PC-9 (cell line): ENCODE measurements around the gene FUT6.

Experiments used
- EZH2 ChIP-seq: fragments of 200-600 bp; sonication (generic); IDR thresholded peaks from 2 replicates; pipeline ENCODE4 v1.8.0; 2017; ENCODE audit warnings: antibody characterized with exemption, low read depth
- TF ChIP-seq, protein P1 (sequence below): fragments of 200-600 bp; sonication (generic); conservative IDR thresholded peaks from 2 replicates; pipeline ENCODE4 v1.6.1; 2017; ENCODE audit warnings: mixed run types, antibody characterized with exemption, mild to moderate bottlenecking, moderate library complexity

DNA sequence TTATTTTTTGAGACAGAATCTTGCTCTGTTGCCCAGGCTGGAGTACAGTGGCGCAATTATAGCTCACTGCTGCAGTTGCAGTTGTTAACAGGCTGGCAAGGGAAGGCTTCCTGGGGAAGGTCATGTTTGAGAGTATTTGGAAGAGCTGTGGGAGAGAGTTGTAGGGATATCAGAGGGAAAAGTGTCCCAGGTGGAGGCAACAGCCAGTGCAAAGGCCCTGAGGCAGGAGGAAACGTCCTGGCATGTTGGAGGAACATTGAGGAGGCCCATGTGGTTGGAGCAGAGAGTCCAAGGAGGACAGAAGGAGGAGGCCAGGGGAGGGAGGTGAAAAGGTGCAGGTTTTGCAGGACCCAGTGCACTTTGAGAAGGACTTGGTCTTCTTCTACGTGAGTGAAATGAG lies 46.3 kb downstream of the FUT6 start:
- TF ChIP-seq, protein P1, sequence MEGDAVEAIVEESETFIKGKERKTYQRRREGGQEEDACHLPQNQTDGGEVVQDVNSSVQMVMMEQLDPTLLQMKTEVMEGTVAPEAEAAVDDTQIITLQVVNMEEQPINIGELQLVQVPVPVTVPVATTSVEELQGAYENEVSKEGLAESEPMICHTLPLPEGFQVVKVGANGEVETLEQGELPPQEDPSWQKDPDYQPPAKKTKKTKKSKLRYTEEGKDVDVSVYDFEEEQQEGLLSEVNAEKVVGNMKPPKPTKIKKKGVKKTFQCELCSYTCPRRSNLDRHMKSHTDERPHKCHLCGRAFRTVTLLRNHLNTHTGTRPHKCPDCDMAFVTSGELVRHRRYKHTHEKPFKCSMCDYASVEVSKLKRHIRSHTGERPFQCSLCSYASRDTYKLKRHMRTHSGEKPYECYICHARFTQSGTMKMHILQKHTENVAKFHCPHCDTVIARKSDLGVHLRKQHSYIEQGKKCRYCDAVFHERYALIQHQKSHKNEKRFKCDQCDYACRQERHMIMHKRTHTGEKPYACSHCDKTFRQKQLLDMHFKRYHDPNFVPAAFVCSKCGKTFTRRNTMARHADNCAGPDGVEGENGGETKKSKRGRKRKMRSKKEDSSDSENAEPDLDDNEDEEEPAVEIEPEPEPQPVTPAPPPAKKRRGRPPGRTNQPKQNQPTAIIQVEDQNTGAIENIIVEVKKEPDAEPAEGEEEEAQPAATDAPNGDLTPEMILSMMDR: no peak
- TF ChIP-seq EZH2: no peak
